Sigmoid colon (tissue), 4 donors: ENCODE results near the gene PLD1.

Source experiments
- CTCF ChIP-seq, 4 experiments: fragments of 450-650 bp in 3 of 4; fragments of 200-600 bp in 1 of 4; IDR thresholded peaks; one replicate each; pipeline ENCODE4 v1.5.1; 2016 to 2019; ENCODE audit warnings: antibody characterized with exemption in 4 of 4, mild to moderate bottlenecking in 3 of 4, moderate library complexity in 2 of 4
- POLR2A ChIP-seq, 2 donors: fragments of 450-650 bp; IDR thresholded peaks; one replicate each; pipeline ENCODE4 v1.6.1; 2016; ENCODE audit warnings: antibody characterized with exemption in 2 of 2, mild to moderate bottlenecking in 2 of 2, moderate library complexity in 2 of 2
- POLR2AphosphoS5 ChIP-seq, 4 donors: sonication (generic); formaldehyde crosslinking; IDR thresholded peaks; one replicate each; pipeline ENCODE4 v1.6.1; 2017; ENCODE audit warnings: antibody characterized with exemption in 4 of 4

- TF ChIP-seq POLR2AphosphoS5 (IDR thresholded peaks at IDR 0.05) (no peak), CTCF (IDR thresholded peaks at IDR 0.05) (no peak), POLR2A (IDR thresholded peaks at IDR 0.05) (no peak)
Measured at GRCh38 chr3:171790574-171790897, 19.7 kb downstream of the PLD1 start.
